BLaER1 treated with 17β-estradiol and CSF1 and Interleukin-3, amounts not matched to agents 10 nM and 100 nM (cell line): Measurements from ENCODE around the gene SPHK1.

Source experiments
- H3K27ac ChIP-seq, 11 experiments: shearing (Covaris generic); formaldehyde crosslinking; 2 replicates each; pipeline ENCODE4 v1.8.1; 2022
- H3K27me3 ChIP-seq, 11 experiments: shearing (Covaris generic); formaldehyde crosslinking; 2 replicates each; pipeline ENCODE4 v1.8.1; 2022
- H3K36me3 ChIP-seq, 11 experiments: shearing (Covaris generic); formaldehyde crosslinking; 2 replicates each; pipeline ENCODE4 v1.8.1; 2022
- H3K4me1 ChIP-seq, 10 experiments: shearing (Covaris generic); formaldehyde crosslinking; 2 replicates each; pipeline ENCODE4 v1.8.1; 2022
- H3K4me2 ChIP-seq, 11 experiments: shearing (Covaris generic); formaldehyde crosslinking; 2 replicates each; pipeline ENCODE4 v1.8.1; 2022
- H3K4me3 ChIP-seq, 10 experiments: shearing (Covaris generic); formaldehyde crosslinking; 2 replicates each; pipeline ENCODE4 v1.8.1; 2022
- H3K9ac ChIP-seq, 11 experiments: shearing (Covaris generic); formaldehyde crosslinking; 2 replicates each; pipeline ENCODE4 v1.8.1; 2022
- H3K9me3 ChIP-seq, 11 experiments: shearing (Covaris generic); formaldehyde crosslinking; replicated peaks in 1 of 11; 2 replicates each; pipeline ENCODE4 v1.8.1; 2022
- H4K20me1 ChIP-seq, 11 experiments: shearing (Covaris generic); formaldehyde crosslinking; 2 replicates each; pipeline ENCODE4 v1.8.1; 2022
- Cebpa-rat ChIP-seq, 11 experiments: shearing (Covaris generic); IDR thresholded peaks; 2 replicates each; pipeline ENCODE4 v1.8.1; 2022

Gene SPHK1

GRCh38 chr17:76416457-76416856, 32.0 kb downstream of the SPHK1 start:
- H3K9me3 ChIP-seq, result peaks cover 0 to 19% (median 0%) of the 10 kb centered on the region in 11 experiments; a peak in 7 of 22 replicates
- H3K27me3 ChIP-seq, result no peaks in the 10 kb centered on the region
- H3K36me3 ChIP-seq, result peaks cover 9 to 56% (median 42%) of the 10 kb centered on the region in 11 experiments; a peak in 21 of 22 replicates
- H3K9ac ChIP-seq, result no peak overlapping the region
- TF ChIP-seq Cebpa-rat (IDR thresholded peaks at IDR 0.05), result no peak
- no peak overlapping the region for H3K4me3 ChIP-seq
- H4K20me1 ChIP-seq, result peaks cover 69 to 100% (median 88%) of the 10 kb centered on the region in 11 experiments; a peak in 21 of 22 replicates
- peaks cover 31 to 56% (median 45%) of the 10 kb centered on the region in 10 experiments for H3K4me1 ChIP-seq
- H3K4me2 ChIP-seq, result no peak overlapping the region
- H3K27ac ChIP-seq, result no peak overlapping the region

DNA sequence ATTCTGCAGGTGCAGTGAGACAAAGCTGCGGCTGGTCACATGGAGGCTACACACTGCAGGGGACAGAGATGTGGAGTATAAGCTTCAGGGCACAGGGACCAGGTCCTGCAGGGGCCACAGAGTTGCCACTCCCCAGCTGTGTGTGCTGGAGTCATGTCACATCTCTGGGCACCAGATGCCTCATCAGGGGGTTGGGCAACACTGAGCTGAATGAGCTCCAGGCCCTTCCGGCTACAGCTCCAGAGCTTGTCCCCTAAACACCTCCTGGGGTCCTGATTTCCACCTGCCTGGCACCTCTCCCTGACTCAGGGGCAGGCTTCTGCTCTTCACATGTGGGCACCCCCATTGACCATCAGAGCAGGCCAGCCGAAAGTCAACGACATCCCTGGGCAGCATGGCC, 32.5 kb downstream of the SPHK1 start:
- no peak overlapping the region for H3K9ac ChIP-seq
- H3K27me3 ChIP-seq, result no peaks in the 10 kb centered on the region
- peaks cover 0 to 23% (median 0%) of the 10 kb centered on the region in 11 experiments; a peak in 7 of 22 replicates for H3K9me3 ChIP-seq
- H3K27ac ChIP-seq, result no peak overlapping the region
- no peak for TF ChIP-seq Cebpa-rat (IDR thresholded peaks at IDR 0.05)
- H3K4me1 ChIP-seq, result peaks cover 31 to 59% (median 45%) of the 10 kb centered on the region in 10 experiments
- H3K4me2 ChIP-seq, result 0 out of 22 replicates have a peak overlapping the region, but pooled peaks of 2 of the 11 experiments have one; percentile 19 to 51
- H4K20me1 ChIP-seq, result peaks cover 65 to 100% (median 88%) of the 10 kb centered on the region in 11 experiments; a peak in 21 of 22 replicates
- H3K4me3 ChIP-seq, result no peak overlapping the region
- H3K36me3 ChIP-seq, result peaks cover 13 to 56% (median 43%) of the 10 kb centered on the region in 11 experiments; a peak in 21 of 22 replicates

GRCh38 chr17:76417499-76418143, 33.2 kb downstream of the SPHK1 start:
- Histone ChIP-seq H3K9me3 (peaks cover 0 to 30% (median 0%) of the 10 kb centered on the region in 11 experiments; a peak in 8 of 22 replicates), H3K4me3 (no peak overlapping the region), H3K27ac (0 out of 22 replicates have a peak overlapping the region, but pooled peaks of 1 of the 11 experiments have one; percentile 11), H3K4me2 (peak overlapping the region in 8 of 11 experiments; percentile 11 to 60 (median 47); a peak in 15 of 22 replicates), H3K9ac (0 out of 22 replicates have a peak overlapping the region, but pooled peaks of 1 of the 11 experiments have one; percentile 14), H3K4me1 (peaks cover 32 to 65% (median 50%) of the 10 kb centered on the region in 10 experiments), H4K20me1 (peaks cover 65 to 100% (median 88%) of the 10 kb centered on the region in 11 experiments; a peak in 21 of 22 replicates), H3K27me3 (no peaks in the 10 kb centered on the region), H3K36me3 (peaks cover 10 to 57% (median 42%) of the 10 kb centered on the region in 11 experiments; a peak in 19 of 22 replicates)
- TF ChIP-seq Cebpa-rat (IDR thresholded peaks at IDR 0.05), result no peak

- Histone ChIP-seq H3K36me3 (peaks cover 11 to 46% (median 40%) of the 10 kb centered on the region in 11 experiments; a peak in 19 of 22 replicates), H3K27ac (peak overlapping the region in 4 of 11 experiments; percentile 1 to 22 (median 12); a peak in 2 of 22 replicates), H3K4me2 (peak overlapping the region; percentile 40 to 88 (median 64)), H4K20me1 (peaks cover 49 to 100% (median 76%) of the 10 kb centered on the region in 11 experiments; a peak in 21 of 22 replicates), H3K9ac (peak overlapping the region in 3 of 11 experiments; percentile 3 to 55 (median 33); a peak in 3 of 22 replicates), H3K4me1 (peaks cover 36 to 75% (median 59%) of the 10 kb centered on the region in 10 experiments), H3K4me3 (no peak overlapping the region), H3K27me3 (no peaks in the 10 kb centered on the region), H3K9me3 (peaks cover 0 to 32% (median 0%) of the 10 kb centered on the region in 11 experiments; a peak in 8 of 22 replicates)
- TF ChIP-seq Cebpa-rat (IDR thresholded peaks at IDR 0.05), result no peak
Observed at GRCh38 chr17:76419576-76420260, 35.3 kb downstream of the SPHK1 start.

DNA sequence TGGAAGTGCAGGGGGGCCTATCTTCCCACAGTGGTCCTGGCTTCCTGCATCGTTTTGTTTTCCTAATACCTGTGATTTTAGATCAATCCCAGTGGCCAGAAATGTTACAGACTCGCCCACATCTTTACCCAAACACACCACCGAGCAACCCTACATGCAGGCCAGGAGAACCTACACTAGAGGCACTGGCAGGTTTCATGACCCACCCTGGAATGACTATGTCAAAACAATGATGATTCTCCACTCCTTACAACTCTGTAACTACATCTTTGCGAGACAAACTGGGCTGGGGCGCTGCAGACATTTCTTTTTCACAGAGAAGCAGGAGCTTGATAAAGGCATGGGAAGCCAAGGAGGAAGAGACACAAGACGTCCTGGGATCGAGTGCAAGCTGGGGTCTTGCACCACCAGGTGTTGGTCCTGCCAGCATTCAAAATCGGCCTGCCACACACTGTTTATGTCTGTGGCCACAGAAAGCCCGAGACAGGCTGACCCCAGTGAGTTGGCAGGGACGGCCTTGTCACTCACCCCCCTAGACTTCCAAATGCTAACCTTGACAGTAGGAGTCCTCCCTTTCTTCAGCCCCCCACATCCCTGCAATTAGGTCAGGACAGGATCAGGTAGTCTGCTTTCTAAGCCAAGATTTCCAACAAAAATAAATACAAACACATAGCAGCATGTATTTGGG, 36.1 kb downstream of the SPHK1 start:
- Histone ChIP-seq H3K4me2 (peak overlapping the region; percentile 40 to 88 (median 64)), H4K20me1 (peaks cover 44 to 97% (median 68%) of the 10 kb centered on the region in 11 experiments; a peak in 21 of 22 replicates), H3K36me3 (peaks cover 11 to 44% (median 34%) of the 10 kb centered on the region in 11 experiments; a peak in 19 of 22 replicates), H3K9me3 (peaks cover 0 to 32% (median 0%) of the 10 kb centered on the region in 11 experiments; a peak in 8 of 22 replicates), H3K27ac (peak overlapping the region in 2 of 11 experiments; percentile 20 to 22; a peak in 1 of 22 replicates), H3K4me3 (no peak overlapping the region), H3K4me1 (peaks cover 36 to 68% (median 56%) of the 10 kb centered on the region in 10 experiments), H3K27me3 (no peaks in the 10 kb centered on the region), H3K9ac (peak overlapping the region in 3 of 11 experiments; percentile 3 to 55 (median 33); a peak in 2 of 22 replicates)
- no peak for TF ChIP-seq Cebpa-rat (IDR thresholded peaks at IDR 0.05)

DNA sequence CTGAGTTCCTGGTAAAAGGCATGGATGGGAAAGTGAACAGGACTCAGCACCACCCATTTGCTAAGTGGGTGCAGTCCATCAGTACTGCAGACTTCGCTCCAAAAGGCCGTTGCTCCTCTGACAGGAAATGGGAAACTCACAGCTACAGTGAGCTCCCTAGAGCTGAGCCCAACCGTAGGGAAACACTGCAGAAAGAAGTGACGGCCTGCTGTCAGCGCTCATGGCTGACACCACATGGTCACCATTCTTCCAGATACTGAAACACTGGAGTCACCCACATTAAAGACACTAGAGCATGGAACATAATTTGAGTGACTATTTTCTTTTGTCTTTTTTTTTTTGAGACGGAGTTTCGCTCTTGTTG, 36.6 kb downstream of the SPHK1 start:
- Histone ChIP-seq H3K27ac (no peak overlapping the region), H3K4me3 (no peak overlapping the region), H3K4me2 (peak overlapping the region; percentile 40 to 88 (median 64); a peak in 18 of 22 replicates), H4K20me1 (peaks cover 45 to 96% (median 67%) of the 10 kb centered on the region in 11 experiments; a peak in 21 of 22 replicates), H3K36me3 (peaks cover 11 to 44% (median 36%) of the 10 kb centered on the region in 11 experiments; a peak in 19 of 22 replicates), H3K9me3 (peaks cover 0 to 32% (median 4%) of the 10 kb centered on the region in 11 experiments; a peak in 8 of 22 replicates), H3K9ac (no peak overlapping the region), H3K4me1 (peaks cover 36 to 68% (median 56%) of the 10 kb centered on the region in 10 experiments), H3K27me3 (no peaks in the 10 kb centered on the region)
- no peak for TF ChIP-seq Cebpa-rat (IDR thresholded peaks at IDR 0.05)

GRCh38 chr17:76422406-76422805, 38.0 kb downstream of the SPHK1 start:
- Histone ChIP-seq H3K4me1 (peaks cover 47 to 70% (median 60%) of the 10 kb centered on the region in 10 experiments), H3K27me3 (no peaks in the 10 kb centered on the region), H3K4me3 (no peak overlapping the region), H3K4me2 (peak overlapping the region in 7 of 11 experiments; percentile 24 to 69 (median 60); a peak in 10 of 22 replicates), H3K9ac (no peak overlapping the region), H4K20me1 (peaks cover 38 to 94% (median 54%) of the 10 kb centered on the region in 11 experiments; a peak in 20 of 22 replicates), H3K27ac (no peak overlapping the region), H3K9me3 (peaks cover 0 to 32% (median 4%) of the 10 kb centered on the region in 11 experiments; a peak in 8 of 22 replicates), H3K36me3 (peaks cover 6 to 33% (median 24%) of the 10 kb centered on the region in 11 experiments; a peak in 19 of 22 replicates)
- no peak for TF ChIP-seq Cebpa-rat (IDR thresholded peaks at IDR 0.05)

- no peaks in the 10 kb centered on the region for H3K27me3 ChIP-seq
- H3K4me2 ChIP-seq, result peak overlapping the region in 9 of 11 experiments; percentile 24 to 69 (median 57); a peak in 15 of 22 replicates
- H3K4me1 ChIP-seq, result peaks cover 49 to 70% (median 60%) of the 10 kb centered on the region in 10 experiments
- H3K9ac ChIP-seq, result no peak overlapping the region
- peaks cover 0 to 32% (median 4%) of the 10 kb centered on the region in 11 experiments; a peak in 8 of 22 replicates for H3K9me3 ChIP-seq
- H3K4me3 ChIP-seq, result no peak overlapping the region
- H3K36me3 ChIP-seq, result peaks cover 1 to 28% (median 19%) of the 10 kb centered on the region in 11 experiments; a peak in 17 of 22 replicates
- no peak for TF ChIP-seq Cebpa-rat (IDR thresholded peaks at IDR 0.05)
- H3K27ac ChIP-seq, result no peak overlapping the region
- H4K20me1 ChIP-seq, result peaks cover 34 to 94% (median 54%) of the 10 kb centered on the region in 11 experiments; a peak in 20 of 22 replicates
Observed at GRCh38 chr17:76422860-76423259, 38.5 kb downstream of the SPHK1 start.
